Left lung (tissue), 10 donors: ENCODE measurements around the gene COBL. TPM values are rescaled to one million over a fixed set of nuclear protein-coding genes. Genes with fewer than 3 reads are reported as not detected.

ENCODE experiments used
- ATAC-seq: fragments of 200-7000 bp; cut with Tn5 transposase; one replicate; pipeline ENCODE4 v1.9.1; 2020; ENCODE audit warnings: moderate library complexity
- DNase-seq, 4 donors: peaks; one replicate each; pipeline ENCODE4 v3.0.0-alpha.2; 2013 to 2020
- H3K27ac ChIP-seq, 2 donors: fragments of 200-600 bp; sonication (generic) in 1 of 2; one replicate each; pipeline versions ENCODE4 v1.5.0 to v1.8.0; 2020 to 2021
- H3K27me3 ChIP-seq, 2 donors: fragments of 200-600 bp; sonication (generic) in 1 of 2; one replicate each; pipeline versions ENCODE4 v1.5.0 to v1.8.0; 2020 to 2021
- H3K36me3 ChIP-seq, 2 donors: fragments of 200-600 bp; sonication (generic) in 1 of 2; one replicate each; pipeline versions ENCODE4 v1.5.0 to v1.8.0; 2020 to 2021
- H3K4me1 ChIP-seq, 2 donors: fragments of 200-600 bp; one replicate each; pipeline ENCODE4 v1.8.0; 2021
- H3K4me3 ChIP-seq, 2 donors: fragments of 200-600 bp; sonication (generic) in 1 of 2; one replicate each; pipeline versions ENCODE4 v1.5.0 to v1.8.0; 2020 to 2021; ENCODE audit warnings: mild to moderate bottlenecking in 1 of 2
- H3K9me3 ChIP-seq, 2 donors: fragments of 200-600 bp; sonication (generic) in 1 of 2; one replicate each; pipeline versions ENCODE4 v1.5.0 to v1.8.0; 2020 to 2021
- CTCF ChIP-seq, 2 donors: fragments of 200-600 bp; sonication (generic) in 1 of 2; IDR thresholded peaks; one replicate each; pipeline versions ENCODE4 v1.5.0 to v1.8.0; 2021; ENCODE audit warnings: antibody characterized with exemption in 2 of 2
- intact Hi-C, 2 donors: fragments of 100-400 bp; cut with DNase I; formaldehyde crosslinking; loops; one replicate each; pipeline versions ENCODE4 v1.11.2 to v1.14.2; 2022
- polyA plus RNA-seq, 6 donors: library from polyadenylated mRNA; unstranded; fragments of 120-200 nt; gene quantifications; one replicate each; pipeline ENCODE4 v1.2.1, GENCODE V29; 2013; ENCODE audit not compliant: insufficient read length in 6 of 6
- total RNA-seq, 2 donors: library from RNA; stranded (reverse); fragmentation: NEBNext Ultra II Directional; extraction: Animal tissue kit (Norgen Biotek cat#: 25700); gene quantifications; one replicate each; pipeline ENCODE4 v1.2.1, GENCODE V29; 2021
- donor health status: DM: no; HTN: yes; CAD: no.
- donor health status: DM: no; HTN: no; CAD: no.

The COBL gene
- total and polyA plus RNA-seq, 8 donors: 3.6 to 36.1 (median 6.4) TPM

GRCh38 chr7:51027106-51027934, 289.3 kb downstream of the COBL start:
- no peak for TF ChIP-seq CTCF (IDR thresholded peaks at IDR 0.05)
- Histone ChIP-seq H3K4me3 (no peak overlapping the region), H3K9me3 (no peaks in the 10 kb centered on the region), H3K36me3 (peaks cover 0 to 16% of the 10 kb centered on the region in 2 donors), H3K27me3 (no peaks in the 10 kb centered on the region), H3K27ac (no peak overlapping the region), H3K4me1 (no peaks in the 10 kb centered on the region)
- no peak for DNase-seq
- no peak for ATAC-seq
- intact Hi-C loops: no loop called here

GRCh38 chr7:51026341-51026740, 290.3 kb downstream of the COBL start:
- no peak for TF ChIP-seq CTCF (IDR thresholded peaks at IDR 0.05)
- no peak overlapping the region for H3K4me3 ChIP-seq
- H3K4me1 ChIP-seq: no peaks in the 10 kb centered on the region
- ATAC-seq (no peak), DNase-seq (no peak)
- H3K36me3 ChIP-seq: peaks cover 0 to 16% of the 10 kb centered on the region in 2 donors
- no peak overlapping the region for H3K27ac ChIP-seq
- no peaks in the 10 kb centered on the region for H3K27me3 ChIP-seq
- H3K9me3 ChIP-seq: no peaks in the 10 kb centered on the region
- intact Hi-C loops: no loop called here

- intact Hi-C loops: no loop called here
- no peak for DNase-seq
- H3K27me3 ChIP-seq: no peaks in the 10 kb centered on the region
These were observed 290.9 kb downstream of the COBL start for GRCh38 chr7:51025668-51026067.

GRCh38 chr7:51024867-51025266, 291.7 kb downstream of the COBL start:
- no peak overlapping the region for H3K4me3 ChIP-seq
- no peak for TF ChIP-seq CTCF (IDR thresholded peaks at IDR 0.05)
- H3K9me3 ChIP-seq: no peaks in the 10 kb centered on the region
- no peak for ATAC-seq
- H3K4me1 ChIP-seq: no peaks in the 10 kb centered on the region
- DNase-seq: no peak
- H3K27ac ChIP-seq: no peak overlapping the region
- peaks cover 0 to 16% of the 10 kb centered on the region in 2 donors for H3K36me3 ChIP-seq
- intact Hi-C loops: no loop called here
- no peaks in the 10 kb centered on the region for H3K27me3 ChIP-seq

More at GRCh38 chr7:51025668-51026067, 290.9 kb downstream of the COBL start:
- Histone ChIP-seq H3K27ac (no peak overlapping the region), H3K4me1 (no peaks in the 10 kb centered on the region), H3K36me3 (peaks cover 0 to 16% of the 10 kb centered on the region in 2 donors), H3K9me3 (no peaks in the 10 kb centered on the region), H3K4me3 (no peak overlapping the region)
- TF ChIP-seq CTCF (IDR thresholded peaks at IDR 0.05): no peak
- ATAC-seq: no peak

- ATAC-seq: no peak
- no peak overlapping the region for H3K27ac ChIP-seq
- H3K4me3 ChIP-seq: no peak overlapping the region
- H3K9me3 ChIP-seq: no peaks in the 10 kb centered on the region
- no peak for DNase-seq
- no peak for TF ChIP-seq CTCF (IDR thresholded peaks at IDR 0.05)
- no peaks in the 10 kb centered on the region for H3K27me3 ChIP-seq
- H3K36me3 ChIP-seq: peaks cover 0 to 10% of the 10 kb centered on the region in 2 donors
- H3K4me1 ChIP-seq: no peaks in the 10 kb centered on the region
- intact Hi-C loops: no loop called here
These were observed 293.1 kb downstream of the COBL start for GRCh38 chr7:51023547-51023946.
